T-helper 17 cell (primary cell): ENCODE data around the gene BTRC. TPM values are rescaled to one million over a fixed set of nuclear protein-coding genes. Genes with fewer than 3 reads are reported as not detected.
A peak's percentile ranks its signal among the peaks of the same experiment; 100 is the strongest.
"Not testable (repeated sequence)": the region's sequence is repeated elsewhere in the genome, so short reads cannot be mapped to it uniquely, and the experiment has no call there.

ENCODE experiments used
- ATAC-seq: fragments of 150-1000 bp; cut with Tn5 transposase; 2 replicates; pipeline ENCODE4 v1.10.0; 2021; ENCODE audit warnings: mild to moderate bottlenecking, moderate library complexity
- DNase-seq, 3 donors: peaks; one replicate each; pipeline versions ENCODE4 v3.0.0 to v3.0.0-alpha.2; 2020 to 2021
- H3K9me3 ChIP-seq: one replicate; pipeline ENCODE4 v1.7.0; 2013; ENCODE audit warnings: low read length, mild to moderate bottlenecking; ENCODE audit not compliant: control insufficient read depth, poor library complexity, severe bottlenecking
- H3K27ac Mint-ChIP-seq: one replicate; pipeline ENCODE4 v1.8.0; 2022; ENCODE audit warnings: mild to moderate bottlenecking, moderate library complexity, mixed read lengths
- H3K27me3 Mint-ChIP-seq: one replicate; pipeline ENCODE4 v1.8.0; 2022; ENCODE audit warnings: mixed read lengths
- H3K36me3 Mint-ChIP-seq: one replicate; pipeline ENCODE4 v1.8.0; 2022; ENCODE audit warnings: low read depth, mixed read lengths
- H3K4me1 Mint-ChIP-seq: one replicate; pipeline ENCODE4 v1.8.0; 2022; ENCODE audit warnings: mild to moderate bottlenecking, mixed read lengths
- H3K4me3 Mint-ChIP-seq: one replicate; pipeline ENCODE4 v1.8.0; 2022; ENCODE audit warnings: mild to moderate bottlenecking, moderate library complexity, mixed read lengths
- total RNA-seq, 4 donors: library from RNA in 2 of 4; stranded (reverse) in 2 of 4; gene quantifications; one replicate each; pipeline ENCODE4 v1.2.3 and lab custom pipeline; 2022 to 2026

Gene BTRC
- total RNA-seq, 2 donors from 2014 or later = 14.8 to 17.0 TPM

GRCh38 chr10:101411598-101411997 lies 57.6 kb downstream of the BTRC start:
- ATAC-seq = no peak

GRCh38 chr10:101414034-101414433 lies 60.1 kb downstream of the BTRC start:
- no peaks in the 10 kb centered on the region for H3K36me3 Mint-ChIP-seq
- no peak for DNase-seq
- H3K4me3 Mint-ChIP-seq = no peak overlapping the region
- no peaks in the 10 kb centered on the region for H3K27me3 Mint-ChIP-seq
- H3K9me3 ChIP-seq = peaks cover 7% of the 10 kb centered on the region
- H3K27ac Mint-ChIP-seq = no peak overlapping the region
- peaks cover 8% of the 10 kb centered on the region for H3K4me1 Mint-ChIP-seq
- ATAC-seq = no peak

More at GRCh38 chr10:101411598-101411997, 57.6 kb downstream of the BTRC start:
- Mint-ChIP-seq H3K27ac (no peak overlapping the region), H3K4me3 (no peak overlapping the region), H3K4me1 (peaks cover 8% of the 10 kb centered on the region), H3K27me3 (no peaks in the 10 kb centered on the region), H3K36me3 (no peaks in the 10 kb centered on the region)
- H3K9me3 ChIP-seq = peaks cover 7% of the 10 kb centered on the region
- DNase-seq = no peak

GRCh38 chr10:101415884-101416283 lies 61.9 kb downstream of the BTRC start:
- no peak overlapping the region for H3K4me3 Mint-ChIP-seq
- H3K4me1 Mint-ChIP-seq = peaks cover 14% of the 10 kb centered on the region
- H3K27me3 Mint-ChIP-seq = no peaks in the 10 kb centered on the region
- peaks cover 7% of the 10 kb centered on the region for H3K9me3 ChIP-seq
- no peak overlapping the region for H3K27ac Mint-ChIP-seq
- ATAC-seq = no peak
- DNase-seq = no peak
- peaks cover 2% of the 10 kb centered on the region for H3K36me3 Mint-ChIP-seq

GRCh38 chr10:101421967-101422366 lies 68.0 kb downstream of the BTRC start:
- not testable (repeated sequence) for H3K27ac Mint-ChIP-seq, DNase-seq, ATAC-seq, H3K27me3 Mint-ChIP-seq, H3K36me3 Mint-ChIP-seq, H3K9me3 ChIP-seq, H3K4me3 Mint-ChIP-seq
- peaks cover 11% of the 10 kb centered on the region for H3K4me1 Mint-ChIP-seq

GRCh38 chr10:101425535-101425934 lies 71.6 kb downstream of the BTRC start:
- Mint-ChIP-seq H3K36me3 (peaks cover 7% of the 10 kb centered on the region), H3K4me3 (no peak overlapping the region), H3K27me3 (no peaks in the 10 kb centered on the region), H3K27ac (no peak overlapping the region), H3K4me1 (peaks cover 24% of the 10 kb centered on the region)
- no peaks in the 10 kb centered on the region for H3K9me3 ChIP-seq
- ATAC-seq (no peak), DNase-seq (no peak)

- Mint-ChIP-seq H3K27me3 (no peaks in the 10 kb centered on the region), H3K27ac (no peak overlapping the region), H3K4me3 (no peak overlapping the region), H3K36me3 (peaks cover 5% of the 10 kb centered on the region), H3K4me1 (peaks cover 23% of the 10 kb centered on the region)
- no peaks in the 10 kb centered on the region for H3K9me3 ChIP-seq
- ATAC-seq = no peak
- DNase-seq = no peak
Observed at GRCh38 chr10:101428036-101428435, 74.1 kb downstream of the BTRC start.

GRCh38 chr10:101429423-101429822 lies 75.5 kb downstream of the BTRC start:
- Mint-ChIP-seq H3K36me3 (peaks cover 5% of the 10 kb centered on the region), H3K27ac (no peak overlapping the region), H3K27me3 (no peaks in the 10 kb centered on the region), H3K4me3 (no peak overlapping the region), H3K4me1 (peaks cover 25% of the 10 kb centered on the region)
- no peaks in the 10 kb centered on the region for H3K9me3 ChIP-seq
- no peak for DNase-seq
- ATAC-seq = no peak

GRCh38 chr10:101436302-101436701 lies 82.3 kb downstream of the BTRC start:
- Mint-ChIP-seq H3K4me3 (no peak overlapping the region), H3K27me3 (no peaks in the 10 kb centered on the region), H3K36me3 (no peaks in the 10 kb centered on the region), H3K4me1 (peaks cover 10% of the 10 kb centered on the region), H3K27ac (no peak overlapping the region)
- no peaks in the 10 kb centered on the region for H3K9me3 ChIP-seq
- DNase-seq (no peak), ATAC-seq (no peak)

- H3K4me3 Mint-ChIP-seq = no peak overlapping the region
- ATAC-seq = no peak
- no peaks in the 10 kb centered on the region for H3K9me3 ChIP-seq
- no peak for DNase-seq
- peaks cover 2% of the 10 kb centered on the region for H3K36me3 Mint-ChIP-seq
- H3K4me1 Mint-ChIP-seq = peaks cover 6% of the 10 kb centered on the region
- H3K27ac Mint-ChIP-seq = no peak overlapping the region
- no peaks in the 10 kb centered on the region for H3K27me3 Mint-ChIP-seq
Observed at GRCh38 chr10:101438881-101439391, 85.0 kb downstream of the BTRC start.

GRCh38 chr10:101441541-101442455 lies 87.8 kb downstream of the BTRC start:
- no peaks in the 10 kb centered on the region for H3K9me3 ChIP-seq
- H3K4me1 Mint-ChIP-seq = peaks cover 6% of the 10 kb centered on the region
- peaks cover 2% of the 10 kb centered on the region for H3K36me3 Mint-ChIP-seq
- H3K4me3 Mint-ChIP-seq = peak overlapping the region; percentile 50
- no peak overlapping the region for H3K27ac Mint-ChIP-seq
- no peak for DNase-seq
- ATAC-seq = peak; percentile 86
- no peaks in the 10 kb centered on the region for H3K27me3 Mint-ChIP-seq

- no peak for DNase-seq
- Mint-ChIP-seq H3K27me3 (no peaks in the 10 kb centered on the region), H3K27ac (no peak overlapping the region), H3K36me3 (peaks cover 2% of the 10 kb centered on the region), H3K4me1 (peaks cover 6% of the 10 kb centered on the region), H3K4me3 (peak overlapping the region; percentile 50)
- no peaks in the 10 kb centered on the region for H3K9me3 ChIP-seq
- ATAC-seq = no peak
Observed at GRCh38 chr10:101442456-101442800, 88.5 kb downstream of the BTRC start.

- no peaks in the 10 kb centered on the region for H3K9me3 ChIP-seq
- DNase-seq = no peak
- H3K4me3 Mint-ChIP-seq = no peak overlapping the region
- H3K27me3 Mint-ChIP-seq = no peaks in the 10 kb centered on the region
- ATAC-seq = no peak
- peaks cover 6% of the 10 kb centered on the region for H3K4me1 Mint-ChIP-seq
- peaks cover 2% of the 10 kb centered on the region for H3K36me3 Mint-ChIP-seq
- H3K27ac Mint-ChIP-seq = no peak overlapping the region
Observed at GRCh38 chr10:101444058-101444898, 90.3 kb downstream of the BTRC start.

- no peaks in the 10 kb centered on the region for H3K9me3 ChIP-seq
- DNase-seq = no peak
- Mint-ChIP-seq H3K4me3 (no peak overlapping the region), H3K27me3 (no peaks in the 10 kb centered on the region), H3K27ac (no peak overlapping the region), H3K4me1 (peaks cover 8% of the 10 kb centered on the region), H3K36me3 (peaks cover 2% of the 10 kb centered on the region)
- ATAC-seq = no peak
Observed at GRCh38 chr10:101446071-101446470, 92.1 kb downstream of the BTRC start.
